K562 (cell line): ENCODE measurements around the gene FBXW8. TPM values are rescaled to one million over a fixed set of nuclear protein-coding genes. Genes with fewer than 3 reads are reported as not detected.

Experiments
- BHLHE40 ChIP-seq: IDR thresholded peaks from 2 replicates; pipeline ENCODE4 v1.6.1; 2011; ENCODE audit warnings: low read length, improper control_type of control experiment
- DMBX1 ChIP-seq: fragments of 250-450 bp; sonication (Bioruptor Pico); IDR thresholded peaks from 2 replicates; pipeline ENCODE4 v1.8.0; 2022; ENCODE audit warnings: inconsistent platforms, mild to moderate bottlenecking, moderate library complexity, borderline replicate concordance
- FUS ChIP-seq: fragments of 200-400 bp; formaldehyde crosslinking; optimal IDR thresholded peaks from 2 replicates; pipeline ENCODE3; 2017; ENCODE audit warnings: low read depth, low read length
- HES1 ChIP-seq: fragments of 450-650 bp; IDR thresholded peaks from 2 replicates; pipeline ENCODE4 v1.6.1; 2016; ENCODE audit warnings: low read depth, mild to moderate bottlenecking, moderate library complexity
- KLF1 ChIP-seq: fragments of 450-650 bp; IDR thresholded peaks from 2 replicates; pipeline ENCODE4 v1.6.1; 2016; ENCODE audit warnings: missing genetic modification characterization, missing compliant biosample characterization
- MAZ ChIP-seq, 2 experiments: fragments of 450-650 bp in 1 of 2; sonication (generic) in 1 of 2; formaldehyde crosslinking; IDR thresholded peaks in 1 of 2; conservative IDR thresholded peaks in 1 of 2; 2 replicates each; pipeline versions ENCODE4 v1.4.0 to v1.5.0; 2020; ENCODE audit warnings: mild to moderate bottlenecking in 1 of 2, missing genetic modification reagents in 1 of 2
- SMARCC2 ChIP-seq: fragments of 450-650 bp; IDR thresholded peaks from 2 replicates; pipeline ENCODE4 v1.6.1; 2017; ENCODE audit warnings: antibody characterized with exemption, moderate library complexity, mild to moderate bottlenecking, low read depth
- SPI1 ChIP-seq: IDR thresholded peaks from 2 replicates; pipeline ENCODE4 v1.6.1; 2011; ENCODE audit warnings: low read depth, low read length, control low read depth, borderline replicate concordance
- ZBTB2 ChIP-seq: fragments of 450-650 bp; IDR thresholded peaks from 2 replicates; pipeline ENCODE4 v1.6.1; 2016; ENCODE audit warnings: antibody characterized with exemption
- ZBTB40 ChIP-seq, 2 experiments: fragments of 450-650 bp in 1 of 2; sonication (generic) in 1 of 2; formaldehyde crosslinking in 1 of 2; IDR thresholded peaks; 2 replicates each; pipeline versions ENCODE4 v1.7.1 to v1.9.0; 2016 to 2022; ENCODE audit warnings: inconsistent platforms in 1 of 2, mild to moderate bottlenecking in 1 of 2, missing genetic modification reagents in 1 of 2
- ZEB2 ChIP-seq: fragments of 450-650 bp; IDR thresholded peaks from 2 replicates; pipeline ENCODE4 v1.6.1; 2016
- ZNF592 ChIP-seq: fragments of 450-650 bp; IDR thresholded peaks from 2 replicates; pipeline ENCODE4 v1.6.1; 2017; ENCODE audit warnings: antibody characterized with exemption, mild to moderate bottlenecking
- polyA plus RNA-seq, 8 experiments: library from polyadenylated mRNA; depleted of rRNA in 4 of 8; stranded (reverse) in 5 of 8; unstranded in 3 of 8; fragments of >200 nt; fragmentation: Nextera tagmentation in 2 of 8; fragmentation: Illumina TruSeq in 1 of 8; extraction: Ambion mirVana in 2 of 8; extraction: Trizol in 1 of 8; gene quantifications; 2 replicates each; pipeline versions ENCODE4 v1.2.1 to v1.2.3, GENCODE V29; 2011 to 2014; ENCODE audit warnings: inconsistent platforms in 1 of 8, missing spikeins in 1 of 8
- total RNA-seq, 7 experiments: library from RNA; depleted of rRNA in 6 of 7; stranded (reverse); fragments of >200 nt in 6 of 7; fragmentation: Illumina TruSeq in 2 of 7; extraction: Trizol in 2 of 7; gene quantifications; 2 replicates each; pipeline versions ENCODE4 v1.2.1 to v1.2.3, GENCODE V29; 2011 to 2021; ENCODE audit warnings: low replicate concordance in 1 of 7

The FBXW8 gene
- total and polyA plus RNA-seq, 9 of the 15 experiments (the other 6 are each of a cell fraction or from before 2014, with no cell fraction given): 0.58 to 8.3 (median 4.4) TPM

- TF ChIP-seq HES1 (peak; percentile 39; the same call in 1 of the 2 replicates), ZEB2 (peak; percentile 39; the same call in 1 of the 2 replicates), BHLHE40 (0 out of 2 replicates have a peak, but pooled peaks have one; percentile 28), SPI1 (no peak), KLF1 (tag) (0 out of 2 replicates have a peak, but pooled peaks have one; percentile 28), FUS (no peak), MAZ (CRISPR knock-in tag; conservative IDR thresholded peaks at IDR 0.05 in 1 of 2, IDR thresholded peaks at IDR 0.05 in 1 of 2) (no peak), ZBTB40 (IDR thresholded peaks at IDR 0.05) (0 out of 2 replicates have a peak, but pooled peaks have one; percentile 37), ZBTB40 (CRISPR knock-in tag; IDR thresholded peaks at IDR 0.05) (no peak), ZNF592 (peak; percentile 60), ZBTB2 (peak; percentile 28; the same call in 1 of the 2 replicates), SMARCC2 (peak; percentile 79), DMBX1 (peak; percentile 65; the same call in 1 of the 2 replicates)
These were observed 8.5 kb downstream of the FBXW8 start (continued) for GRCh38 chr12:116919247-116919661.
